ENCODE results near the gene ZNF143.
"Not testable (repeated sequence)": the region's sequence is repeated elsewhere in the genome, so short reads cannot be mapped to it uniquely, and the experiment has no call there.

GRCh38 chr11:9549216-9549615 lies 88.4 kb downstream of the ZNF143 start:
- TF ChIP-seq ARNT (IDR thresholded peaks at IDR 0.05); HDGF (IDR thresholded peaks at IDR 0.05; ENCODE audit: borderline replicate concordance); SUZ12 (IDR thresholded peaks at IDR 0.05); PKNOX1 (IDR thresholded peaks at IDR 0.05); L3MBTL2 (conservative IDR thresholded peaks at IDR 0.05); LEF1 (IDR thresholded peaks at IDR 0.05; ENCODE audit: borderline replicate concordance); FOXM1 (IDR thresholded peaks at IDR 0.05; ENCODE audit: borderline replicate concordance); FOXK2 (IDR thresholded peaks at IDR 0.05); ZNF384 (IDR thresholded peaks at IDR 0.05); SP1 (IDR thresholded peaks at IDR 0.05); ELF4 (IDR thresholded peaks at IDR 0.05); NFRKB (IDR thresholded peaks at IDR 0.05); BHLHE40 (IDR thresholded peaks at IDR 0.05; ENCODE audit: borderline replicate concordance); FOXA1 (IDR thresholded peaks at IDR 0.05): not testable (repeated sequence)
